ENCODE measurements around the gene DEF6.

DNA sequence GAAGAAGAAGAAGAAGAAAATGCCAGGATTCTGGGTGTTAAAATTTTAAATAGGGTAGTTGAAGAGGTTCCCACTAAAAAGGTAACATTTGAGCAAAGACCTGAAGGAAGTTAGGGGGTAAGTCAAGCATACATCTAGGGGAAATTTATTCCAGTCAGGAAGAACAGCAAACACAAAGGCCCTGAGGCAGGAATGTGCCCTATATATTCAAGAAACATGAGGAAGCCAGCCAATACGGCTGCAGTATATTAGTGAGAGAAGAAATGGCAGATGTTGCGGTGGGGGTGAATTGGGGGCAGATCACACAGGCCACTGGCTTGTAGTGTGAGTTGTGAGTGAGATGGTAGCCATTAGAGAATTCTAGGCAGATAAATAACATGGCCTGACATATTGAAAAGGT lies 32.1 kb upstream of the DEF6 start:
- TF ChIP-seq, protein P1, sequence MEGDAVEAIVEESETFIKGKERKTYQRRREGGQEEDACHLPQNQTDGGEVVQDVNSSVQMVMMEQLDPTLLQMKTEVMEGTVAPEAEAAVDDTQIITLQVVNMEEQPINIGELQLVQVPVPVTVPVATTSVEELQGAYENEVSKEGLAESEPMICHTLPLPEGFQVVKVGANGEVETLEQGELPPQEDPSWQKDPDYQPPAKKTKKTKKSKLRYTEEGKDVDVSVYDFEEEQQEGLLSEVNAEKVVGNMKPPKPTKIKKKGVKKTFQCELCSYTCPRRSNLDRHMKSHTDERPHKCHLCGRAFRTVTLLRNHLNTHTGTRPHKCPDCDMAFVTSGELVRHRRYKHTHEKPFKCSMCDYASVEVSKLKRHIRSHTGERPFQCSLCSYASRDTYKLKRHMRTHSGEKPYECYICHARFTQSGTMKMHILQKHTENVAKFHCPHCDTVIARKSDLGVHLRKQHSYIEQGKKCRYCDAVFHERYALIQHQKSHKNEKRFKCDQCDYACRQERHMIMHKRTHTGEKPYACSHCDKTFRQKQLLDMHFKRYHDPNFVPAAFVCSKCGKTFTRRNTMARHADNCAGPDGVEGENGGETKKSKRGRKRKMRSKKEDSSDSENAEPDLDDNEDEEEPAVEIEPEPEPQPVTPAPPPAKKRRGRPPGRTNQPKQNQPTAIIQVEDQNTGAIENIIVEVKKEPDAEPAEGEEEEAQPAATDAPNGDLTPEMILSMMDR (conservative IDR thresholded peaks at IDR 0.05; ENCODE audit: low read length): no peak
- TF ChIP-seq EZH2phosphoT487 (IDR thresholded peaks at IDR 0.05; ENCODE audit: borderline replicate concordance): no peak

Measured in Loucy (cell line).